ENCODE data around the gene ZFP42.
"Not testable (repeated sequence)": the region's sequence is repeated elsewhere in the genome, so short reads cannot be mapped to it uniquely, and the experiment has no call there.

ZFP42 gene

GRCh38 chr4:187995322-187996207 is at the start of gene ZFP42:
ZFP42 (plus strand) TSS chr4:187995771; CDS start chr4:188002808, 7,037 bp downstream.
- TF ChIP-seq GATA1 (IDR thresholded peaks at IDR 0.05; ENCODE audit: low read depth, low read length) (no peak), POLR2A (IDR thresholded peaks at IDR 0.05; ENCODE audit: low read length) (no peak)

GRCh38 chr4:187961171-187961570 is 34.4 kb upstream of the ZFP42 start:
- DNase-seq, result no peak
- TF ChIP-seq POLR2A (IDR thresholded peaks at IDR 0.05; ENCODE audit: low read length), result no peak
- no peak for TF ChIP-seq GATA1 (IDR thresholded peaks at IDR 0.05; ENCODE audit: low read depth, low read length)

More at GRCh38 chr4:187995322-187996207, at the start of gene ZFP42:
- DNase-seq, result no peak

- no peak for DNase-seq
- TF ChIP-seq POLR2A (IDR thresholded peaks at IDR 0.05; ENCODE audit: low read length) (no peak), GATA1 (IDR thresholded peaks at IDR 0.05; ENCODE audit: low read depth, low read length) (no peak)
Measured at GRCh38 chr4:187961961-187962360, 33.6 kb upstream of the ZFP42 start.

- no peak for DNase-seq
- TF ChIP-seq GATA1 (IDR thresholded peaks at IDR 0.05; ENCODE audit: low read depth, low read length) (no peak), POLR2A (IDR thresholded peaks at IDR 0.05; ENCODE audit: low read length) (no peak)
Measured at GRCh38 chr4:187962926-187963325, 32.6 kb upstream of the ZFP42 start.

- no peak for TF ChIP-seq POLR2A (IDR thresholded peaks at IDR 0.05; ENCODE audit: low read length)
- no peak for TF ChIP-seq GATA1 (IDR thresholded peaks at IDR 0.05; ENCODE audit: low read depth, low read length)
Measured at GRCh38 chr4:187965726-187966125, 29.8 kb upstream of the ZFP42 start.

GRCh38 chr4:187972135-187972534 is 23.4 kb upstream of the ZFP42 start:
- TF ChIP-seq POLR2A (IDR thresholded peaks at IDR 0.05; ENCODE audit: low read length) (no peak), GATA1 (IDR thresholded peaks at IDR 0.05; ENCODE audit: low read depth, low read length) (no peak)
- no peak for DNase-seq

More at GRCh38 chr4:187965726-187966125, 29.8 kb upstream of the ZFP42 start:
- DNase-seq, result no peak

GRCh38 chr4:187983746-187984145 is 11.8 kb upstream of the ZFP42 start:
- DNase-seq, result no peak
- no peak for TF ChIP-seq GATA1 (IDR thresholded peaks at IDR 0.05; ENCODE audit: low read depth, low read length)
- no peak for TF ChIP-seq POLR2A (IDR thresholded peaks at IDR 0.05; ENCODE audit: low read length)

GRCh38 chr4:187992971-187993370 is 2.6 kb upstream of the ZFP42 start:
- DNase-seq, result no peak
- TF ChIP-seq POLR2A (IDR thresholded peaks at IDR 0.05; ENCODE audit: low read length) (no peak), GATA1 (IDR thresholded peaks at IDR 0.05; ENCODE audit: low read depth, low read length) (no peak)

GRCh38 chr4:187993827-187994226 is 1.7 kb upstream of the ZFP42 start:
- TF ChIP-seq GATA1 (IDR thresholded peaks at IDR 0.05; ENCODE audit: low read depth, low read length), result no peak
- no peak for DNase-seq

GRCh38 chr4:187996502-187997177 is 1.1 kb downstream of the ZFP42 start:
- DNase-seq, result no peak
- no peak for TF ChIP-seq POLR2A (IDR thresholded peaks at IDR 0.05; ENCODE audit: low read length)

- DNase-seq, result not testable (repeated sequence)
Measured at GRCh38 chr4:187997991-187998390, 2.4 kb downstream of the ZFP42 start.

GRCh38 chr4:187999406-187999932 is 3.9 kb downstream of the ZFP42 start:
- TF ChIP-seq GATA1 (IDR thresholded peaks at IDR 0.05; ENCODE audit: low read depth, low read length), result no peak
- TF ChIP-seq POLR2A (IDR thresholded peaks at IDR 0.05; ENCODE audit: low read length), result no peak
- no peak for DNase-seq

- no peak for TF ChIP-seq GATA1 (IDR thresholded peaks at IDR 0.05; ENCODE audit: low read depth, low read length)
- TF ChIP-seq POLR2A (IDR thresholded peaks at IDR 0.05; ENCODE audit: low read length), result no peak
- no peak for DNase-seq
Measured at GRCh38 chr4:188002323-188002722, 6.8 kb downstream of the ZFP42 start.

- DNase-seq, result no peak
- TF ChIP-seq GATA1 (IDR thresholded peaks at IDR 0.05; ENCODE audit: low read depth, low read length), result no peak
- no peak for TF ChIP-seq POLR2A (IDR thresholded peaks at IDR 0.05; ENCODE audit: low read length)
Measured at GRCh38 chr4:188002751-188003150, 7.2 kb downstream of the ZFP42 start.

GRCh38 chr4:188005561-188005960 is 10.0 kb downstream of the ZFP42 start:
- no peak for TF ChIP-seq GATA1 (IDR thresholded peaks at IDR 0.05; ENCODE audit: low read depth, low read length)
- TF ChIP-seq POLR2A (IDR thresholded peaks at IDR 0.05; ENCODE audit: low read length), result no peak
- no peak for DNase-seq
